HS-5 (cell line): ENCODE results near the gene GOLGA3.
A peak's percentile ranks its signal among the peaks of the same experiment; 100 is the strongest.
"Not testable (repeated sequence)": the region's sequence is repeated elsewhere in the genome, so short reads cannot be mapped to it uniquely, and the experiment has no call there.

Experiments
- DNase-seq: peaks from one replicate; pipeline ENCODE4 v3.0.0-alpha.2; 2012; ENCODE audit warnings: low read depth

Gene GOLGA3

DNA sequence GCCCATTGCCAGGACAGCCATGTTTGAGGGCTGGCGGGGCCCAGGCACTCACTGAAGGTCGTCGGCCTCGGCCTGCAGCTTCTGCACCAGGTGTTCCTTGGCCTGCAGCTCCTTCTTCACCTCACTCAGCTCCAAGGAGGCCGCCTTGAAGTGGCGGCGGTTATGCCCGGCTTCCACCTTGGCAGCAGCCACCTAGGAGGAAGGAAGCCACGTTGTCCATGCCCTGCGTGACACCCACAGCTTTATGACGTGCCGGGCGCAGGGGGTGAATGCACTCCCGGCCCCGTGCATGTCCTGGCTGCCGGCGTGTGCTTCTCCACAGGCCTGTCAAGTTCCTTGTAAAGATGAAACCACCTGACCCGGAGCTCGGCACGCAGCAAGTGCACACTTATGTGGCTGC is 51.1 kb downstream of the GOLGA3 start:
- no peak for DNase-seq

GRCh38 chr12:132776816-132777568 is 51.7 kb downstream of the GOLGA3 start:
- no peak for DNase-seq

GRCh38 chr12:132776230-132776625 is 52.4 kb downstream of the GOLGA3 start:
- not testable (repeated sequence) for DNase-seq

GRCh38 chr12:132775502-132776229 is 53.0 kb downstream of the GOLGA3 start:
- no peak for DNase-seq

GRCh38 chr12:132774646-132775275 is 53.9 kb downstream of the GOLGA3 start:
- DNase-seq, result no peak

- DNase-seq, result no peak
Observed at GRCh38 chr12:132774159-132774558, 54.5 kb downstream of the GOLGA3 start.

DNA sequence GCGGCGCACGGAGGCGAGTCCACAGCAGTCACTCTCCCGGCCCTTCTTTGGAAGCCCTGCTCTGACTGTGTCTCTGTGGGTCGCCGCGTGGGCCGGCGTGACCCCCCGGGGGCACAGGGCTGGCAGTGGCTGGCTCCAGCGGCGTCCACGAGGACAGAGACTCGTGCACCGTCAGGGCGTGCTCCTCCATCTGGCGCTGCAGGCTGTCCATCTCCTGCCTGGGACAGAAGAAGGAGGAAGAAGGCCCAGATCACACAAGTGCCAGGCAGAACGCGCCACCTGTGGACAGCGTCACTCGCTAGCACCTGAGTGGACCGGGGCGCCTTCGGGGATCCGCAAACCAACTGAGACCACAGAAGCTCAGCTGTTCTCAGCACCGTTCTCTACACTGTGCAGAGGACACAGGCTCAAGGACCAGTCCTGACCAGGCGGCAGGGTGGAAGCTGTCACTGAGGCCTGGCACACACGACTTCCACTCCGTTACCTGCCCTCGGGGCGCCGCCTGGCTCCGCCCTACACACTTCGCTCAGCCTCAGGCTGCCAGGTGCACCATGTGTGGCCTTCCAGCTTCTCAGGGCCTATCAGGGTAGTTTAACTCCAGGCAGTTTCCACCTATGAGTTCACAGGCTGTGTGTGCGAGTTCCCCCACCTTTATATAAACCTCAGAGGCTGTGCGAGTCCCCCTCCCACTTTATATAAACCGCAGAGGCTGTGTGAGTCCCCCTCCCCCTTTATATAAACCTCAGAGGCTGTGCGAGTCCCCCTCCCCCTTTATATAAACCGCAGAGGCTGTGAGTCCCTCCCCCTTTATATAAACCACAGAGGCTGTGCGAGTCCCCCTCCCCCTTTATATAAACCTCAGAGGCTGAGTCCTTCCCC is 55.4 kb downstream of the GOLGA3 start:
- no peak for DNase-seq

DNA sequence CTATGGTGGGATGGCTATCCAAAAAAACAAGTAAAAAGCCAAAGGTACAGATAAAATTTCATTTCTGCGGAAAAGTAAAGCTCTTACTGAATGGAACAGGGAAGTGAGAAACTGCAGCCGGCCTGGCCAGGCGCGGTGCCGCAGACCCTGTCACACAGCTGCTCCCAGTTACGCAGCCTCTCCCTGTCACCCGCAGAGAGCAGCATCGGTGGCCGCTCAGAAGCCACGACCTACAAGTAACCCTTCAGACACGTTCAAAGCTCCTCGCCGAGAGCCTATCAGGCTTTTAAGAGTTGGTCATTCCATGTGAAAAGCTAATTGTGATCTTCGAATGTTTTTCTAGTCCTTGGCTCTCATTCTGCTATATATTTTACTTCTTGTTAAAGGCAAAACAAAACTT is 56.1 kb downstream of the GOLGA3 start:
- no peak for DNase-seq

DNA sequence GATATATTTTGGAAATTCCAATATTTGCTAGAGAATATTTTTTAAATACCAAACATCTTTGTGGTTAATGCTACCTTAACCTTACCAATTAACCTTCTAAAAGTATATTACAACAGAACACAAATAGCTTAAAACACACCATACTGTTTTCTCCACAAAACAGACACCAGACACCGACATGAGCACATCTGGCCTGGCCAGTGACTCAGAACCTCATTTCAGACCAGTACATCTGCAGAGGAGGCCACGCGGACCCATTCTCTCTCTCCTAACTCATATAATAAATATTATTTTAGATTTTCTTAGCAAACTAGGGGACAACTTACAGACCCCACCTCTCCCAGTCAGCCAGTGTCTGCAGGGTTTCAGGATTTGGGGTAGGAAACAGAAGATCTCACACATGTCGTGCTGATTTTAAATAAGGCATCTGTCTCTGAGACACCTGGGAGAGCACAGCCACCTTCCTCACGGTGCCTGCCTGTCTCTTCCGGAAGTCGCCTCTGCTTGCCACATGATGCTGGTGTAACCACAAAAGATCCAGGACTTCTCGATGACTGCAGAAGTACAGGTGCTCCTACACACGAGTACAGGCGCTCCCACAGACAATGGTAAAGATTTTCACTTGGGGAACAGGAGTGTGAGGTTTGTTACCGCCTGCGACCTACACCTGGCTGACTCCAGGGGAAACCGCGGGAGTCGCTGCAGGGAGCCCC is 57.4 kb downstream of the GOLGA3 start:
- DNase-seq, result no peak

DNA sequence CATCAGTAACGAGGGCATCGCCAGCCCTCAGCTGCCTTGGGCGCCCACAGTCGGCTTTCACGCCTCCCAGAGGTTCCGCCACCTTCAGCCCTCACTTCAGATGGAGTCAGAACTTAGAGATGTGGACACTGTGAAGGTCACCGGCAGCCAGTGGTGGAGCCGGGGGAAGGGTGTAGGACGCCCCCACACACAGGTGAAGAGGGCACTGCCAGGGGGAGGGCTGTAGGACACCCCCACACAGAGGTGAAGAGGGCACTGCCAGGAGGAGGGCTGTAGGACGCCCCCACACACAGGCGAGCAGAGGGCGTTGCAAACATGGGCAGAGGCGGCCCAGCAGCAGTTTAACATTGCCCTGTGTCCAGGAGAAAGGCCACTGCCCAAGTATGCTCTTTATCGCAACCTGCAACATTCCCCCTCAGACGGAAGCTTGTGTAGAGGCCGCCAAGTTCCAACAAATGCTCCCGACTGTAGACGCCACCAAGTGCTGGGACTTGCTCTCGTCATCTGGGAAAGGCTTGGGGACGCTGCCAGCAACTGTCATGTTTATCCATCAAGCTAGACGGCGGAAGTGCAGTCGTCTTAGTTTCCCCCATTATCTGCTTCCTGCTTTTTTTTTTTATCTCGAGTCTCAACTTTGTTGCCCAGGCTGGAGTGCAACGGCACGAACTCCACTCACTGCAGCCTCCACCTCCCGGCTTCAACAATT is 62.1 kb downstream of the GOLGA3 start:
- no peak for DNase-seq

- DNase-seq, result no peak
Observed at GRCh38 chr12:132765361-132765760, 63.3 kb downstream of the GOLGA3 start.

GRCh38 chr12:132764231-132764630 is 64.4 kb downstream of the GOLGA3 start:
- no peak for DNase-seq

- DNase-seq, result peak; percentile 53
Observed at GRCh38 chr12:132761921-132762583, 66.6 kb downstream of the GOLGA3 start.

GRCh38 chr12:132761032-132761920 is 67.4 kb downstream of the GOLGA3 start, which contains the start of gene ANKLE2:
TSS of gene ANKLE2 (minus strand) at chr12:132761832. CDS start at chr12:132761798, 34 bp downstream.
- DNase-seq, result peak; percentile 18

GRCh38 chr12:132759359-132759758 is 69.3 kb downstream of the GOLGA3 start:
- no peak for DNase-seq

DNA sequence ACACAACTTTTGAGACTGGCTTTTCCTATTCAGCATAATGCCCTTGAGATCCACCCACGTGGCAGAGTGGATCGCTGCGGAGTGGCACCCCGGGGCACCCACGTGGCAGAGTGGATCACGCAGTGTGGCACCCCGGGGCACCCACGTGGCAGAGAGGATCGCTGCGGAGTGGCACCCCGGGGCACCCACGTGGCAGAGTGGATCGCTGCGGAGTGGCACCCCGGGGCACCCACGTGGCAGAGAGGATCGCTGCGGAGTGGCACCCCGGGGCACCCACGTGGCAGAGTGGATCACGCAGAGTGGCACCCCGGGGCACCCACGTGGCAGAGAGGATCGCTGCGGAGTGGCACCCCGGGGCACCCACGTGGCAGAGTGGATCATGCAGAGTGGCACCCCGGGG is 69.8 kb downstream of the GOLGA3 start:
- not testable (repeated sequence) for DNase-seq

GRCh38 chr12:132754160-132754932 is 74.3 kb downstream of the GOLGA3 start:
- no peak for DNase-seq

DNA sequence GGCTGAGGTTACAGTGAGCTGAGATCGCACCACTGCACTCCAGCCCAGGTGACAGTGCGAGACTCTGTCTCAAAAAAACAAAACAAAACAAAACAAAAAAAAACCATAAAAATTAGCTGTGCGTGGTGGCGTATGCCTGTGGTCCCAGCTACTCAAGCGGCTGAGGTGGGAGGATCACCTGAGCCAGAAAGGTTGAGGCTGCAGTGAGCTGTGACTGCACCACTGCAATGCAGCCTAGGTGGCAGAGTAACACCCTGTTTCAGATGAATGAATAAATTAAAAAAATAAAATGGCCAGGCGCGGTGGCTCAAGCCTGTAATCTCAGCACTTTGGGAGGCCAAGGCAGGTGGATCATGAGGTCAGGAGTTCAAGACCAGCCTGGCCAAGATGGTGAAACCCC is 75.0 kb downstream of the GOLGA3 start:
- DNase-seq, result not testable (repeated sequence)
